Kidney epithelial cell (primary cell): Measurements from ENCODE around the gene NBL1. TPM values are rescaled to one million over a fixed set of nuclear protein-coding genes. Genes with fewer than 3 reads are reported as not detected.

Experiments used
- DNase-seq: peaks from one replicate; pipeline ENCODE4 v3.0.0-alpha.2; 2010; ENCODE audit warnings: low read depth
- H3K27me3 ChIP-seq: 2 replicates; pipeline ENCODE4 v1.6.0; 2011; ENCODE audit warnings: low read length; ENCODE audit not compliant: control insufficient read depth, insufficient read depth
- H3K36me3 ChIP-seq: 2 replicates; pipeline ENCODE4 v1.5.1; 2011; ENCODE audit warnings: low read length; ENCODE audit not compliant: control insufficient read depth, insufficient read depth
- H3K4me3 ChIP-seq: 2 replicates; pipeline ENCODE4 v1.5.1; 2011; ENCODE audit warnings: low read depth, mild to moderate bottlenecking, control low read depth, low read length
- CTCF ChIP-seq: IDR thresholded peaks from 2 replicates; pipeline ENCODE4 v1.5.1; 2011; ENCODE audit warnings: mild to moderate bottlenecking, moderate library complexity, low read length, control low read depth, inconsistent platforms; ENCODE audit not compliant: insufficient read depth, poor library complexity, severe bottlenecking
- total RNA-seq: library from RNA; depleted of rRNA; stranded (reverse); fragments of >200 nt; gene quantifications from 2 replicates; pipeline ENCODE4 v1.2.3, GENCODE V29; 2015

NBL1 gene
- total RNA-seq, 1 donor from 2014 or later: 76.7 TPM

- H3K27me3 ChIP-seq: no peaks in the 10 kb centered on the region
- H3K4me3 ChIP-seq: no peak overlapping the region
- no peak for TF ChIP-seq CTCF
- no peaks in the 10 kb centered on the region for H3K36me3 ChIP-seq
- DNase-seq: no peak
Observed at GRCh38 chr1:19612530-19612929, 31.6 kb upstream of the NBL1 start.

GRCh38 chr1:19613171-19613703 is 30.9 kb upstream of the NBL1 start:
- DNase-seq: no peak
- TF ChIP-seq CTCF: no peak
- Histone ChIP-seq H3K4me3 (no peak overlapping the region), H3K27me3 (no peaks in the 10 kb centered on the region), H3K36me3 (no peaks in the 10 kb centered on the region)

GRCh38 chr1:19615438-19615837 is 28.7 kb upstream of the NBL1 start:
- TF ChIP-seq CTCF: no peak
- DNase-seq: no peak
- Histone ChIP-seq H3K36me3 (no peaks in the 10 kb centered on the region), H3K4me3 (no peak overlapping the region), H3K27me3 (no peaks in the 10 kb centered on the region)

- no peaks in the 10 kb centered on the region for H3K36me3 ChIP-seq
- DNase-seq: peak; percentile 34
- no peak overlapping the region for H3K4me3 ChIP-seq
- TF ChIP-seq CTCF: no peak
- H3K27me3 ChIP-seq: no peaks in the 10 kb centered on the region
Observed at GRCh38 chr1:19616489-19616888, 27.6 kb upstream of the NBL1 start.

- H3K4me3 ChIP-seq: no peak overlapping the region
- TF ChIP-seq CTCF: no peak
- H3K36me3 ChIP-seq: no peaks in the 10 kb centered on the region
- no peak for DNase-seq
- H3K27me3 ChIP-seq: no peaks in the 10 kb centered on the region
Observed at GRCh38 chr1:19617376-19617775, 26.7 kb upstream of the NBL1 start.

- no peaks in the 10 kb centered on the region for H3K27me3 ChIP-seq
- no peaks in the 10 kb centered on the region for H3K36me3 ChIP-seq
- no peak for TF ChIP-seq CTCF
- no peak overlapping the region for H3K4me3 ChIP-seq
- DNase-seq: no peak
Observed at GRCh38 chr1:19618428-19618827, 25.7 kb upstream of the NBL1 start.
